ENCODE data around the gene CDKN1A.
A peak's percentile ranks its signal among the peaks of the same experiment; 100 is the strongest.
"Not testable (repeated sequence)": the region's sequence is repeated elsewhere in the genome, so short reads cannot be mapped to it uniquely, and the experiment has no call there.

CDKN1A gene

DNA sequence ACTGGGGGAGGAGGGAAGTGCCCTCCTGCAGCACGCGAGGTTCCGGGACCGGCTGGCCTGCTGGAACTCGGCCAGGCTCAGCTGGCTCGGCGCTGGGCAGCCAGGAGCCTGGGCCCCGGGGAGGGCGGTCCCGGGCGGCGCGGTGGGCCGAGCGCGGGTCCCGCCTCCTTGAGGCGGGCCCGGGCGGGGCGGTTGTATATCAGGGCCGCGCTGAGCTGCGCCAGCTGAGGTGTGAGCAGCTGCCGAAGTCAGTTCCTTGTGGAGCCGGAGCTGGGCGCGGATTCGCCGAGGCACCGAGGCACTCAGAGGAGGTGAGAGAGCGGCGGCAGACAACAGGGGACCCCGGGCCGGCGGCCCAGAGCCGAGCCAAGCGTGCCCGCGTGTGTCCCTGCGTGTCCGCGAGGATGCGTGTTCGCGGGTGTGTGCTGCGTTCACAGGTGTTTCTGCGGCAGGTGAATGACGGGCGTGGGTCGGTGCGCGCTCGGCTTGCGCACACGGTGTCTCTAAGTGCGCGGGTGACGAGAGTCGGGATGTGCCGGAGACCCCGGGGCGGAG lies at the start of gene CDKN1A:
Gene CDKN1A, plus strand, starts transcription at position 227 of the 555 bp plus-strand sequence. CDS start 5,388 bp downstream, outside the sequence.
- DNase-seq (ENCODE audit: low read depth), result peak; percentile 79

DNA sequence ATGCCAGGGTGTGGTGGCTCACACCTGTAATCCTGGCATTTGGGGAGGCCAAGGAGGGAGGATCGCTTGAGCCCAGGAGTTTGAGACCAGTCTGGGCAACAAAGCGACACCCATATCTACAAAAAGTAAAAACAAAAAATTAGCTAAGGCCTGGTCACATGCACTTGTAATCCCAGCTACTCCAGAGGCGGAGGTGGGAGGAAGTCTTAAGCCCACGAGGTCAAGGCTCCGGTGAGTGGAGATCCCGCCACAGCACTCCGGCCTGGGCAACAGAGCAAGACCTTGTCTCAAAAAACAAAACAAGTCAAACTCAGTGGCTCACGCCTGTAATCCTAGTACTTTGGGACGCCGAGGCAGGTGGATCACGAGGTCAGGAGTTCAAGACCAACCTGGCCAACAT lies 48.7 kb upstream of the CDKN1A start:
- no peak for DNase-seq (ENCODE audit: low read depth)

DNA sequence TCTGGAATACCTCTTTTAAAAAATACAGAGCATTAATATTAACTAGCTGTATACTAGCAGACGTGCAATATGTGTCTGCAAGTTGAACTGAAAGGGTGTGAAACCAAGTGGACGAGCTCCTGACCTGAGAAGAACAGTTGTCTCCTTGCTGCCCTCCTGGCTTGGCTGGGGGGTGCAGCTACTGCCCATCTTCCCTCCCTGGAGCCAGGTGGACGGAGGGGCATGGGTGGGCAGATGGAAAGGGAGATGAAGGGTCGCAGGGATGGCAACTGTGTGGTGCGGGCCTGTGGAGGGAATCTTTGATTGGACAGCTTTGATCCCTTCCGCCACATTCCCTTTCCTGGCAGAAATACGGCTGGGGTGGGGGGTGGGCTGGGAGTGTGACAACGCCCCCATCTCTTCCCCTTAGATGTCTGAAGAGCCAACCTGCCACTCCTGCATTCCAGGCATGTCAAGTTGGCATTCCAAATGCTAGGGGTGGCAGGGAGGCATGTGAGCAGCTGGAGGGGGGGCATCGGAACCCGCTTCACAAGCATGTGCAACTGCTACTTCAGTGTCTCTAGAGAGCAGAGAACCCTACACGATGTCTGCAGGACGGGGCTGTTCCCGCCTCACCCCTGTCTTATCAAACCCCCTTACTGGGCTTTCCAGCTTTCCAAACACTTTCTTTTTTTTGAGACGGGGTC lies 47.0 kb upstream of the CDKN1A start:
- DNase-seq (ENCODE audit: low read depth), result no peak

GRCh38 chr6:36633370-36633769 lies 45.1 kb upstream of the CDKN1A start:
- DNase-seq (ENCODE audit: low read depth), result no peak

- peak; percentile 95 for DNase-seq (ENCODE audit: low read depth)
These were observed 44.6 kb upstream of the CDKN1A start for GRCh38 chr6:36633915-36634314.

GRCh38 chr6:36634317-36635108 lies 44.0 kb upstream of the CDKN1A start:
- peak; percentile 46 for DNase-seq (ENCODE audit: low read depth)

DNA sequence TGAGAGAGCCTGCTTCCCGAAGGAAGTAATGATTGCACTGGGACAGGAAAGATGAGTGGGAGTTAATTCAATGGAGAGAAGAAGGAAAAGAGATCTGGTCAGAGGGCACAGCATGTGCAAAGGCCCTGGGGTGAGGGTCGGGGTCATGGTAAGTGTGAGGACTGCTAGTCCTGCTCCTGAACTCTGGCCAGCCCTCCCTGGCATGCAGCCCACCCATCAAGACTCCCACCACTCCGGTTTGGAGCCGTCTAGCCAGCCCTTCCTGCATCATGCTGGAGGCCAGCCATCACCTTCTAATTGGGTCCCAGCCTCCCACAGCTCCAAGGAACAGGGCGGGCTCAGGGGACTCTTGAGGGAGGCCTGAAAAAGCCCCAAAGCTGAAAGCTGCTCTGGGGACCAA lies 42.2 kb upstream of the CDKN1A start:
- no peak for DNase-seq (ENCODE audit: low read depth)

DNA sequence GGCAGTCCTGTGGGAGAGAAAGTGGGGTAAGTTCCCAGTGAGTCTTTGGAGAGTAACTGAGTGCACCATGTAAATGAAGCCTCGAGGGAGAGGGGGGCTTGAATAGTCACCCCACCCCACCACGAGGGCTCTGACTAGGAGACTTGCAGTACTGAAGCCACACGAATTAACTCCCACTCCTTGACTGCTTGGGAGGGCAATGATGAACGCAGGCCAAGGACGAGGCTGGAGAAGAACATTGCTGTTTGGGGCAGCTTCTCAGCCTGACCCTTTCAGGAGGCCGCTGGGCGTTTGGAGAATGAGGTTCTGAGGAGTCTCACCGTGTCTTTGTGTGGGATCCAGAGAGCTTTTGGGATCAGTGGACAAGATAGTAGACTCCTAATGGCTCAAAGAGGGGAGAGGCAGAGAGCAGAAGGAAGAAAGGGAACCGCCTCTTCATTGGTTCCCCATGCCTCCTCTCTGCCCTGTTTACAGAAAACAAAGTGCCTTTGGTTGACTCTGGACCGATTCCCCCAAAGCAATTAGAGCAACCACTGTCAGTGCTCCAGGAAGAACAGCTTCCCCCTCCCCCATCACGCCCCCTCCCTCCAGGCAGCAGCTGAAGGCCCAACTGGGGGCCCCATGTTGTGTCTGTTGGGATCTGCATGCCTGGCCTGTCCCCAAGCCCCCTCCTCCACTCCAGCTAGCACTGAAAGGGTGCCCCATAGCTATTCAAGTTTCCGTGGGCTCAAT lies 41.7 kb upstream of the CDKN1A start:
- DNase-seq (ENCODE audit: low read depth), result no peak

- DNase-seq (ENCODE audit: low read depth), result no peak
These were observed 39.9 kb upstream of the CDKN1A start for GRCh38 chr6:36638579-36638978.

DNA sequence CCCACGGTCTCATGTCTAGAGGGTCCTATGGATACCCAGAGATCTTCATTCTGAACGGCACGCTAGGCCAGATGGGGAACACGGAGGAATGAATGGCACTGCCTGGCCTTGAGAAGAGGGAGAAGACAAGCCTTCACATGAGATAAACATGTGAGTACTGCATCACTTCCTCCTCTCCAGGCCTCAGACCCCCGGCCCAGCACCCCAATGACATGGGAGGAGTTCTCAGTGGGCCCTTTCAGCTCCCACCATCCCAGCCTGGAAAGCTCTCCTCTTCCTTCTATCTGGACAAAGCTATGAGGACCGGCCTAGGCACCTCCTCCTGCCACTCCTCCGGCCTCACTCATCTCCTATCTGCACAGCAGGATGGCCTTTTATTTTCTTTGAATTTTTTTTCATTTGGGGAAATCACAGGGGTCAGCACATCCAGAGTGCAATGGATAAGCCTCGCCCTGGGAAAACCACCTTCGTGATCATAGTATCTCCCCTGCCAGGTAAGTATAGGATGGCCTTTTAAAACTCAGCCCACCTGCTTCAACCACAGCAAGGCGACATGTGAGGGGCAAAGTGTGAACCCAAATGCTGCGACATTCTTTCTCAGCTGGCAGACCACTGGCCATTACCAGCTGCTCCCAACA lies 39.2 kb upstream of the CDKN1A start:
- DNase-seq (ENCODE audit: low read depth), result no peak

- no peak for DNase-seq (ENCODE audit: low read depth)
These were observed 37.0 kb upstream of the CDKN1A start for GRCh38 chr6:36641543-36641942.

DNA sequence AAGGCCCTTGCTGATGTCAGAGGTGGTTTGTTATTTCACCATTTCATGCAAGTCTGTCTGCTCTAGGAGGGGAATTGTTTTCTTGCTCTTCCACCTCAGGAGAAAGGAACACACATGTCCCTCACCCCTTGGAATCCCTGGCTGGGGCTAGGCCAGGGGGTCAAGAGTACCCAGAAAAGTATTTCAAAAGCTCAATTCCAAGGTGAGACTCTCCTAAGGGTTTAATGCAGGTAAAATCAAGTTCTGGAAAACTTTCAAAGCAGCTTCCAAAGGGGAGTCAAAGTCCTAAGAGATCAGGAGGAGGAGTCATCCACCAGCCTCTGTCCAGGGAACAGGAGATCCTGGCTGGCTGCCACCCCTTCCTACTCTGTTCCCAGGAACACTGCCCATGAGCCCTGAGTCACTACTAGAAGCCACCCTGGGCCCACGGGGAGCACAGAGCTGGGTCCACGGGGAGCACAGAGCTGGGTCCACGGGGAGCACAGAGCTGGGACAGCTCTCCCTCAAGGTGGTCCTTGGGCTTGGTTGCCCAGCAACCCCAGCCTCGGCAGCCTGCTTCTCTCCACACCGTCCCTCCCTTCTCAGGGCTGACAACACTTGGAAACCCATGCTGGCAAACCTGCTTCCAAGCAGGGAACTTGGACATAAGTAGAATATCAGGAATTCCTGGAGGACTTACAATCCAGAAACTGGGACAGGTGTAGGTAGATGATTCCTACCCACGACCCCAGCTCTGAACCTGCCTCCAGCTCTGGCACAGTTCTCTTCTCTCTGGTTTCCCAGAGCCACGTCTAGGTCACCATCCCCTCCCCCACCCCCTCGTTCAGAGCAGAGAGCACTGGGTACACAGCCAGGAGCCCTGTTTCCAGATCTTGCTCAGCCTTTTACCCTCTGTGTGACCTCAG lies 35.3 kb upstream of the CDKN1A start:
- DNase-seq (ENCODE audit: low read depth), result peak; percentile 90

DNA sequence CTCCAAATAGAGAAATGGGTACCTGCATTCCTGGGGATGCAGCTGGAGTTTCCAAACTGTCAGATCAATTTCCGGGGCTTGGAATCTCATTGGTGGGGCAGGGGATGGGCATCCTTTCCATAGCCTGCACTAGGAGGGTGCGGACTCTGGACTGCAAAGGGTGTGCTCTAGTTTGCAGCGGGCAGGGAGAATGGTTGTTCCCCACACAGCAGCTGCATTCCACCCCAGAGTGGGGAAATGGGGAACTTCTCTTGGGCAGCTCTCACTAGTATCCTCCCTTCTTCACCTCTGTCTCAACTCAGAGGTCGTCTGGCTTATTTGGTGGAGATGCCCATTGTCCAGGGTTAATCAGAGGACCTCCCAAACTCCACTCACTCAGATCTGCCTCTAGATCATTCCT lies 34.5 kb upstream of the CDKN1A start:
- no peak for DNase-seq (ENCODE audit: low read depth)

DNA sequence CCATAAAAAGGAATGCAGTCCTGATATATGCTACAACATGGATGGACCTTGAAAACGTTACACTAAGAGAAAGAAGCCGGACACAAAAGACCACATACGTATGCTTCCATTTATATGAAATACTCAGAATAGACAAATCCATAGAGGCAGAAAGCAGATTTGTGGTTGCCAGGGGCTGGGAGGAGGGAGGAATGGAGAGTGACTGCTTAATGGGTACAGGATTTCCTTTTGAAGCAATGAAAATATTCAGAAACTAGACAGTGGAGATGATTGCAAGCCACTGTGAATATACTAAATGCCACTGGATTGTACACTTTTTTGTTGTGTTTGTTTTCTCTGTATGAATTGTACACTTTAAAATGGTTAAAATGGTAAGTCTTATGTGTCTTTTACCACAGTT lies 29.4 kb upstream of the CDKN1A start:
- DNase-seq (ENCODE audit: low read depth), result no peak

DNA sequence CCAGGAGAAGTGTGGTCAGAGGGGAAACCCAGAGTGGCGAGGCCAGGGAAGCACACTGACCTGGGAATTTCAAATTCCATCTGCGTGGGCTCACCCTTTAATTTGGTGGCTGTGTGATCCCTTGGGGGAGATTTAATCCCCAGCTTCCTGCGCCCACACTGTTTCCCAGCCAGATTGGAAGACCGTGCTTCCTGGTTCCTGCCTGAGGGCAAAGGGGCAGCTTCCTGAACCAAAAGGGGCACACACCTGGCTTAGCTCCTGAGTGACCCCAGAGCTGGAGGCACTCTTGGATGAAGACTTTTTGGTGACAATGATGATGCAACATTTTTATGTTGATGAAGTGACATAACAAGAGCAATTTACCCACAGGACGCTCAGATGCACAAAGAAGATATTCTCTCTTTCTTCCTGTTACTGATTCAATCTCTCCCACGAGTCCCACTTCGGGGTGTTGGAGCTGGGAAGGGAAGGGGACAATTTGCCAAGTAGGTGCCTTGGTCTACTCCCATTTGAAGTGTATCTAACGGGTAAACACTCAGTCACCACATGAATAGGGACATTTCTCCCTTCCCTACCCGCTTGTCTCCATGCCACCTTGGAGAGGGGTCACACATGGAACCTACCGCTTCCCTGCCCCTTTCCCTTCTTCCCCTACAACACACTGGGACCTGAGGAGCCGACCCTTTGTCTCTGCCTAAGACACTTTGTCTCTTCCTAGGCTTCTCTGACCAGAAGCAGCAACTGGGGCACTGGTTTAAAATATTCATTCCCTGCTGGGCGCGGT lies 28.6 kb upstream of the CDKN1A start:
- DNase-seq (ENCODE audit: low read depth), result no peak

DNA sequence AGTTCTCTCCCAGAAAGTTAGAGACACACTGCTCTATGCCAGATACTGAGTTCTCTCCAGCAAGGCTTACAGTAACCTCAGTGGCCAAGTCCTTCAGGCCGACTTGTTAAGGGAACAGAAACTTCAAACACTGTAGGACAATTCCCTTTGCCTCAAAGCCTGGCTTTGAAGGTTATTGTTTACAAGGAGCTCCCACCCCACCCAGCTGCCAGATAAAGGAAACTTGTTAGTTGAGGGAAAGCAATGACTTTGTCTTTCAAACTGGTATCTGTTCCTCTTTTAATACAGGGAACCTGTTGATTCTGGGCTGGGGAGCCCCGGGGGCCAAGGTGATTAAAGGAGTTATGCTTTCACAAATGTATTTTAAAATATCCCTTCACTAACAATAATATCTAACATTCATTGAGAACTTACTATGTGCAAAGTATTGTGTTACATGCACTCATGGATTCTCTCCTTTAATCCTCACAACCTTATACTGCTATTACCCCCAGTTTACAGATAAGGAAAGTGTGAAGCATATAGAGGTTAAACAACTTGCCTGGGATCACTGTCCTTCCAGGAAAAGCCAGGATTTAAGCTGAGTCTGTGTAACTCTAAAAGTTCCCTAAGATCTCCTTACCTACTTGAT lies 27.6 kb upstream of the CDKN1A start:
- no peak for DNase-seq (ENCODE audit: low read depth)

DNA sequence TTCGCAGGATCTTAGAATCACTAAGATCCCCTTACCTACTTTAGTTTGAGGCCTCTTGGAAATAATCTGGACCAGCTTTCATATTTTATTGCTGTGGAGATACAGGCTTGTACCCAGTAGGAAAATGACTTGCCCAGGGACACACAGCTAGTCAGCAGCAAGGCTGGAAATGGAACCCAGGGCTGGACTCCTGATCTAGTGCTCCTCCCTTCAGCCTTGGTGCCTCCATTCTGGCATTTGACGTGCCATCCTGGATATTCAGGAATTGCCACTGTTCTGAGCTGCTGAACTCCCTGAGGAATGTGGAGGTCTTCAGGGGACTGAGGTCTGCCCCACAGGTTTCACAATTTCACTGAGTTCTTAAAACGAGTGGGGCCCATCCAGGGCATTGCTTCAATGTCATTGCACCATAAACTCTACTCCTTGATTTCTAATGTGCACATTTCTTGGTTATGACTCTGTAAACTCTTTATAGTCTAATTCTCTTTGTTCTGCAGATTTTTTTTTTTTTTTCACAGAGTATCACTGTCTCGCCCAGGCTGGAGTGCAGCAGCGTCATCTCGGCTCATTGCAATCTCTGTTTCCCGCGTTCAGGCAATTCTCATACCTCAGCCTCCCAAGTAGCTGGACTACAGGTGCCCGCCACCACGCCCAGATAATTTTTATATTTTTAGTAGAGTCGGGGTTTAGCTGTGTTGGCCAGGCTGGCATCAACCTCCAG lies 26.7 kb upstream of the CDKN1A start:
- peak; percentile 35 for DNase-seq (ENCODE audit: low read depth)

GRCh38 chr6:36654469-36654868 lies 24.0 kb upstream of the CDKN1A start:
- DNase-seq (ENCODE audit: low read depth), result not testable (repeated sequence)
